SU-DHL-6 (cell line): Measurements from ENCODE around the gene SNED1.

Experiments used
- H2AFZ ChIP-seq: fragments of 200-600 bp; sonication (generic); 2 replicates; pipeline ENCODE4 v1.6.1; 2014; ENCODE audit warnings: low read depth, mild to moderate bottlenecking, moderate library complexity, mixed read lengths, antibody characterized with exemption, low read length; ENCODE audit not compliant: severe bottlenecking
- H3F3A ChIP-seq: fragments of 200-600 bp; shearing (Covaris generic); 2 replicates; pipeline ENCODE4 v1.6.0; 2016; ENCODE audit warnings: antibody characterized with exemption, mild to moderate bottlenecking; ENCODE audit not compliant: insufficient read depth
- H3K27ac ChIP-seq: fragments of 200-600 bp; sonication (generic); 2 replicates; pipeline ENCODE4 v1.5.1; 2016; ENCODE audit warnings: low read depth, mild to moderate bottlenecking, low read length, moderate library complexity, mixed read lengths
- H3K27me3 ChIP-seq: fragments of 200-600 bp; sonication (generic), shearing (Covaris generic); 2 replicates; pipeline ENCODE4 v1.6.0; 2014; ENCODE audit warnings: mild to moderate bottlenecking, low read length
- H3K36me3 ChIP-seq: fragments of 200-600 bp; sonication (generic); 2 replicates; pipeline ENCODE4 v1.6.1; 2014; ENCODE audit warnings: mild to moderate bottlenecking, low read length, mixed read lengths
- H3K4me2 ChIP-seq: fragments of 300-600, 200-600 bp; shearing (Covaris generic), sonication (generic); 2 replicates; pipeline ENCODE4 v1.6.0; 2014; ENCODE audit warnings: low read length, low read depth, mild to moderate bottlenecking; ENCODE audit not compliant: poor library complexity, severe bottlenecking
- H3K4me3 ChIP-seq: fragments of 200-600 bp; sonication (generic); 2 replicates; pipeline ENCODE4 v1.5.1; 2014; ENCODE audit warnings: antibody characterized with exemption, low read length, mild to moderate bottlenecking, mixed read lengths; ENCODE audit not compliant: insufficient read depth, poor library complexity, severe bottlenecking
- H3K79me2 ChIP-seq: fragments of 200-600 bp; sonication (generic); 2 replicates; pipeline ENCODE4 v1.6.1; 2014; ENCODE audit warnings: mild to moderate bottlenecking, low read length, moderate library complexity; ENCODE audit not compliant: insufficient read depth
- H3K9ac ChIP-seq: fragments of 200-600 bp; sonication (generic); 2 replicates; pipeline ENCODE4 v1.7.0; 2014; ENCODE audit warnings: mild to moderate bottlenecking, low read length
- H3K9me2 ChIP-seq: fragments of 200-600 bp; sonication (generic); replicated peaks from 2 replicates; pipeline ENCODE4 v1.6.1; 2014; ENCODE audit warnings: low read length; ENCODE audit not compliant: insufficient read depth
- H3K9me3 ChIP-seq: fragments of 200-600 bp; sonication (generic); 2 replicates; pipeline ENCODE4 v1.6.1; 2014; ENCODE audit warnings: low read length, mixed read lengths; ENCODE audit not compliant: insufficient read depth
- H4K20me1 ChIP-seq: fragments of 200-600 bp; sonication (generic); 2 replicates; pipeline ENCODE4 v1.6.1; 2014; ENCODE audit warnings: low read depth, mild to moderate bottlenecking, antibody characterized with exemption, low read length, moderate library complexity, mixed read lengths
- EZH2phosphoT487 ChIP-seq: fragments of 200-600 bp; sonication (generic), shearing (Covaris generic); conservative IDR thresholded peaks from 2 replicates; pipeline ENCODE4 v1.6.1; 2018; ENCODE audit warnings: mild to moderate bottlenecking, antibody characterized with exemption, low read length, moderate library complexity, mixed read lengths
- TF ChIP-seq, protein P1 (sequence below): fragments of 200-600 bp; sonication (generic); IDR thresholded peaks from one replicate; pipeline ENCODE4 v1.5.1; 2017; ENCODE audit warnings: antibody characterized with exemption, mild to moderate bottlenecking, low read length, moderate library complexity; ENCODE audit not compliant: insufficient read depth, poor library complexity, severe bottlenecking

SNED1 gene

GRCh38 chr2:241007880-241008710 lies 9.7 kb downstream of the SNED1 start:
- H4K20me1 ChIP-seq: no peaks in the 10 kb centered on the region
- H3K9ac ChIP-seq: no peak overlapping the region
- H3K27me3 ChIP-seq: no peaks in the 10 kb centered on the region
- no peak overlapping the region for H3K4me2 ChIP-seq
- no peaks in the 10 kb centered on the region for H3F3A ChIP-seq
- TF ChIP-seq EZH2phosphoT487: no peak
- TF ChIP-seq, protein P1, sequence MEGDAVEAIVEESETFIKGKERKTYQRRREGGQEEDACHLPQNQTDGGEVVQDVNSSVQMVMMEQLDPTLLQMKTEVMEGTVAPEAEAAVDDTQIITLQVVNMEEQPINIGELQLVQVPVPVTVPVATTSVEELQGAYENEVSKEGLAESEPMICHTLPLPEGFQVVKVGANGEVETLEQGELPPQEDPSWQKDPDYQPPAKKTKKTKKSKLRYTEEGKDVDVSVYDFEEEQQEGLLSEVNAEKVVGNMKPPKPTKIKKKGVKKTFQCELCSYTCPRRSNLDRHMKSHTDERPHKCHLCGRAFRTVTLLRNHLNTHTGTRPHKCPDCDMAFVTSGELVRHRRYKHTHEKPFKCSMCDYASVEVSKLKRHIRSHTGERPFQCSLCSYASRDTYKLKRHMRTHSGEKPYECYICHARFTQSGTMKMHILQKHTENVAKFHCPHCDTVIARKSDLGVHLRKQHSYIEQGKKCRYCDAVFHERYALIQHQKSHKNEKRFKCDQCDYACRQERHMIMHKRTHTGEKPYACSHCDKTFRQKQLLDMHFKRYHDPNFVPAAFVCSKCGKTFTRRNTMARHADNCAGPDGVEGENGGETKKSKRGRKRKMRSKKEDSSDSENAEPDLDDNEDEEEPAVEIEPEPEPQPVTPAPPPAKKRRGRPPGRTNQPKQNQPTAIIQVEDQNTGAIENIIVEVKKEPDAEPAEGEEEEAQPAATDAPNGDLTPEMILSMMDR: no peak
- no peak overlapping the region for H2AFZ ChIP-seq
- H3K27ac ChIP-seq: no peak overlapping the region
- peaks cover 12% of the 10 kb centered on the region; the same call in 1 of the 2 replicates for H3K9me3 ChIP-seq
- no peaks in the 10 kb centered on the region for H3K79me2 ChIP-seq
- H3K9me2 ChIP-seq: no peaks in the 10 kb centered on the region
- H3K36me3 ChIP-seq: no peaks in the 10 kb centered on the region
- H3K4me3 ChIP-seq: no peak overlapping the region

GRCh38 chr2:241008711-241009121 lies 10.3 kb downstream of the SNED1 start:
- Histone ChIP-seq H2AFZ (no peak overlapping the region), H3K79me2 (no peaks in the 10 kb centered on the region), H3K9me2 (no peaks in the 10 kb centered on the region)

GRCh38 chr2:241009191-241009590 lies 10.8 kb downstream of the SNED1 start:
- H3K36me3 ChIP-seq: no peaks in the 10 kb centered on the region
- H3K79me2 ChIP-seq: no peaks in the 10 kb centered on the region
- no peaks in the 10 kb centered on the region for H4K20me1 ChIP-seq
- no peak overlapping the region for H3K4me2 ChIP-seq
- no peak overlapping the region for H3K27ac ChIP-seq
- TF ChIP-seq, protein P1: no peak
- TF ChIP-seq EZH2phosphoT487: no peak
- no peak overlapping the region for H3K4me3 ChIP-seq
- H2AFZ ChIP-seq: no peak overlapping the region
- H3K27me3 ChIP-seq: no peaks in the 10 kb centered on the region
- no peak overlapping the region for H3K9ac ChIP-seq
- no peaks in the 10 kb centered on the region for H3K9me2 ChIP-seq
- H3K9me3 ChIP-seq: 0 out of 2 replicates have a peak, but pooled peaks cover 5% of the 10 kb centered on the region
- H3F3A ChIP-seq: no peaks in the 10 kb centered on the region

More at GRCh38 chr2:241008711-241009121, 10.3 kb downstream of the SNED1 start:
- TF ChIP-seq EZH2phosphoT487: no peak
- TF ChIP-seq, protein P1: no peak
- H3K36me3 ChIP-seq: no peaks in the 10 kb centered on the region
- no peaks in the 10 kb centered on the region for H3K27me3 ChIP-seq
- no peak overlapping the region for H3K4me2 ChIP-seq
- no peak overlapping the region for H3K4me3 ChIP-seq
- no peaks in the 10 kb centered on the region for H4K20me1 ChIP-seq
- H3K9me3 ChIP-seq: peaks cover 10% of the 10 kb centered on the region; the same call in 1 of the 2 replicates
- no peaks in the 10 kb centered on the region for H3F3A ChIP-seq
- no peak overlapping the region for H3K9ac ChIP-seq
- no peak overlapping the region for H3K27ac ChIP-seq
